K562 (cell line): ENCODE results near the gene BAG2. TPM values are rescaled to one million over a fixed set of nuclear protein-coding genes. Genes with fewer than 3 reads are reported as not detected.

Experiments
- ATAC-seq: fragments of 200-7000 bp; cut with Tn5 transposase; 3 replicates; pipeline ENCODE4 v1.9.1; 2020; ENCODE audit warnings: moderate library complexity
- BruUV-seq: library from RNA; stranded (reverse); fragments of 400-500 nt; replicated peaks from 2 replicates; lab custom pipeline; 2021; lab: Mats Ljungman, UMichigan
- CTCF ChIA-PET: fragments of 300-600 bp; formaldehyde crosslinking; extraction: SDS; loops from one replicate; lab custom pipeline; 2021; ENCODE audit warnings: low intra/inter-chr PET ratio; lab: Yijun Ruan, JAX
- POLR2A ChIA-PET: fragments of 300-600, 350-650 bp; sonication (Branson Sonifier 250); formaldehyde crosslinking; extraction: SDS; loops from one replicate; lab custom pipeline; 2021; ENCODE audit warnings: antibody characterized with exemption, inconsistent platforms; lab: Yijun Ruan, JAX
- DNase-seq, 4 experiments: peaks; one replicate each; pipeline versions ENCODE4 v3.0.0 to v3.0.0-alpha.2; 2011 to 2018; ENCODE audit warnings: low spot score in 3 of 4, mixed read lengths in 3 of 4; ENCODE audit errors: extremely low read depth in 1 of 4
- FAIRE-seq: peaks from 2 replicates; lab custom pipeline; 2011; peaks lifted over from hg19 to GRCh38; lab: Jason Lieb, UNC
- H2AFZ ChIP-seq: 2 replicates; pipeline ENCODE4 v1.6.0; 2011; ENCODE audit warnings: low read depth, low read length, control low read depth, inconsistent platforms
- H3K27ac ChIP-seq: fragments of 200-600 bp; 3 replicates; pipeline ENCODE4 v1.8.0; 2011; ENCODE audit warnings: low read depth, mild to moderate bottlenecking, control low read depth, inconsistent platforms, low read length, moderate library complexity, mixed read lengths; ENCODE audit errors: extremely low read depth
- H3K27me3 ChIP-seq, 2 experiments: fragments of 300-600 bp in 1 of 2; 2 replicates in 1 of 2; 3 replicates in 1 of 2; pipeline versions ENCODE4 v1.6.0 to v1.8.0; 2011; ENCODE audit warnings: inconsistent platforms in 2 of 2, low read length in 2 of 2, mild to moderate bottlenecking in 1 of 2, mixed read lengths in 1 of 2, moderate library complexity in 1 of 2; ENCODE audit not compliant: control insufficient read depth in 2 of 2, insufficient read depth in 2 of 2
- H3K36me3 ChIP-seq: fragments of 300-600 bp; 3 replicates; pipeline ENCODE4 v1.8.0; 2011; ENCODE audit warnings: mild to moderate bottlenecking, low read length, inconsistent platforms; ENCODE audit not compliant: control insufficient read depth, insufficient read depth
- H3K4me1 ChIP-seq, 2 experiments: fragments of 200-600 bp in 1 of 2; replicated peaks in 1 of 2; 2 replicates in 1 of 2; 3 replicates in 1 of 2; pipeline versions ENCODE4 v1.5.1 to v1.8.0; 2011; ENCODE audit warnings: inconsistent platforms in 2 of 2, low read length in 2 of 2, mild to moderate bottlenecking in 1 of 2, mixed read lengths in 1 of 2, moderate library complexity in 1 of 2; ENCODE audit not compliant: control insufficient read depth in 2 of 2, insufficient read depth in 2 of 2
- H3K4me2 ChIP-seq: 2 replicates; pipeline ENCODE4 v1.6.1; 2011; ENCODE audit warnings: low read length, control low read depth, inconsistent platforms, mixed read lengths; ENCODE audit not compliant: insufficient read depth
- H3K4me3 ChIP-seq: fragments of 200-600 bp; sonication (generic), shearing (Covaris generic); 2 replicates; pipeline ENCODE4 v1.5.1; 2016; ENCODE audit warnings: control low read depth, inconsistent platforms
- H3K79me2 ChIP-seq: fragments of 200-600 bp; 3 replicates; pipeline ENCODE4 v1.8.0; 2011; ENCODE audit warnings: low read length, inconsistent platforms; ENCODE audit not compliant: control insufficient read depth, insufficient read depth
- H3K9ac ChIP-seq, 2 experiments: 2 replicates each; pipeline versions ENCODE4 v1.6.0 to v1.6.1; 2011; ENCODE audit warnings: low read depth in 2 of 2, low read length in 2 of 2, control low read depth in 1 of 2, inconsistent platforms in 1 of 2, mild to moderate bottlenecking in 1 of 2, mixed read lengths in 1 of 2; ENCODE audit not compliant: insufficient read depth in 1 of 2
- H3K9me1 ChIP-seq: one replicate; pipeline ENCODE4 v1.6.0; 2011; ENCODE audit warnings: inconsistent platforms, mild to moderate bottlenecking, low read length, moderate library complexity; ENCODE audit not compliant: control insufficient read depth, insufficient read depth
- H3K9me3 ChIP-seq: replicated peaks from 2 replicates; pipeline ENCODE4 v1.5.1; 2011; ENCODE audit warnings: low read depth, low read length, inconsistent platforms; ENCODE audit not compliant: control insufficient read depth, insufficient read depth
- H4K20me1 ChIP-seq: replicated peaks from 2 replicates; pipeline ENCODE4 v1.6.1; 2011; ENCODE audit warnings: low read length, inconsistent platforms, mixed read lengths; ENCODE audit not compliant: control insufficient read depth, insufficient read depth
- BDP1 ChIP-seq: IDR thresholded peaks from 3 replicates; pipeline ENCODE4 v1.6.1; 2011; ENCODE audit not compliant: insufficient read length, insufficient read depth
- MYNN ChIP-seq, 2 experiments: sonication (generic); formaldehyde crosslinking in 1 of 2; IDR thresholded peaks; 2 replicates each; pipeline versions ENCODE4 v1.5.0 to v1.6.1; 2016 to 2020; ENCODE audit warnings: antibody characterized with exemption in 1 of 2, missing genetic modification reagents in 1 of 2
- SMARCA5 ChIP-seq: fragments of 450-650 bp; IDR thresholded peaks from 2 replicates; pipeline ENCODE4 v1.6.1; 2016
- TFAM ChIP-seq: fragments of 250-450 bp; sonication (Bioruptor Pico); conservative IDR thresholded peaks from 2 replicates; pipeline ENCODE4 v1.5.0; 2021; ENCODE audit warnings: mild to moderate bottlenecking, moderate library complexity
- ZFP1 ChIP-seq: fragments of 450-650 bp; formaldehyde crosslinking; IDR thresholded peaks from 2 replicates; pipeline ENCODE4 v1.4.0; 2020; ENCODE audit warnings: mild to moderate bottlenecking, mixed read lengths
- WGBS: fragments of 100-300 bp; shearing (Covaris generic); methylation state at CpG from one replicate; pipeline ENCODE4 v1.1.6; 2016; ENCODE audit warnings: low coverage, mixed read lengths; ENCODE audit not compliant: insufficient coverage; ENCODE audit errors: missing lambda C conversion rate; 5-methylcytosine and 5-hydroxymethylcytosine counted together
- in situ Hi-C: fragments of 300-500 bp; cut with MboI; formaldehyde crosslinking; loops from 4 replicates; pipeline ENCODE4 v1.15.0; 2018; ENCODE audit warnings: inconsistent platforms, mixed read lengths
- intact Hi-C: fragments of 100-400 bp; cut with micrococcal nuclease; formaldehyde crosslinking; loops from 2 replicates; pipeline ENCODE4 v1.14.2; 2022
- polyA plus RNA-seq, 8 experiments: library from polyadenylated mRNA; depleted of rRNA in 4 of 8; stranded (reverse) in 5 of 8; unstranded in 3 of 8; fragments of >200 nt; fragmentation: Nextera tagmentation in 2 of 8; fragmentation: Illumina TruSeq in 1 of 8; extraction: Ambion mirVana in 2 of 8; extraction: Trizol in 1 of 8; gene quantifications; 2 replicates each; pipeline versions ENCODE4 v1.2.1 to v1.2.3, GENCODE V29; 2011 to 2014; ENCODE audit warnings: inconsistent platforms in 1 of 8, missing spikeins in 1 of 8
- total RNA-seq, 7 experiments: library from RNA; depleted of rRNA in 6 of 7; stranded (reverse); fragments of >200 nt in 6 of 7; fragmentation: Illumina TruSeq in 2 of 7; extraction: Trizol in 2 of 7; gene quantifications; 2 replicates each; pipeline versions ENCODE4 v1.2.1 to v1.2.3, GENCODE V29; 2011 to 2021; ENCODE audit warnings: low replicate concordance in 1 of 7
- TF ChIP-seq, protein P1 (sequence below): fragments of 250-450 bp; sonication (Bioruptor Pico); IDR thresholded peaks from 2 replicates; pipeline ENCODE4 v1.4.0; 2020; ENCODE audit warnings: mild to moderate bottlenecking, moderate library complexity

Gene BAG2
- total and polyA plus RNA-seq, 9 of the 15 experiments (the other 6 are each of a cell fraction or from before 2014, with no cell fraction given): 12.8 to 20.7 (median 17.6) TPM

- TF ChIP-seq, protein P1, sequence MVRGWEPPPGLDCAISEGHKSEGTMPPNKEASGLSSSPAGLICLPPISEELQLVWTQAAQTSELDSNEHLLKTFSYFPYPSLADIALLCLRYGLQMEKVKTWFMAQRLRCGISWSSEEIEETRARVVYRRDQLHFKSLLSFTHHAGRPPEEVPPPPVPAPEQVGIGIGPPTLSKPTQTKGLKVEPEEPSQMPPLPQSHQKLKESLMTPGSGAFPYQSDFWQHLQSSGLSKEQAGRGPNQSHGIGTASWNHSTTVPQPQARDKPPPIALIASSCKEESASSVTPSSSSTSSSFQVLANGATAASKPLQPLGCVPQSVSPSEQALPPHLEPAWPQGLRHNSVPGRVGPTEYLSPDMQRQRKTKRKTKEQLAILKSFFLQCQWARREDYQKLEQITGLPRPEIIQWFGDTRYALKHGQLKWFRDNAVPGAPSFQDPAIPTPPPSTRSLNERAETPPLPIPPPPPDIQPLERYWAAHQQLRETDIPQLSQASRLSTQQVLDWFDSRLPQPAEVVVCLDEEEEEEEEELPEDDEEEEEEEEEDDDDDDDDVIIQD (CRISPR knock-in tag): no peak
- TF ChIP-seq TFAM (no peak), ZFP1 (CRISPR knock-in tag) (no peak), BDP1 (no peak)
Measured at GRCh38 chr6:57177545-57178265, 5.6 kb downstream of the BAG2 start (continued).

- TF ChIP-seq MYNN (IDR thresholded peaks at IDR 0.05): peak; percentile 94
- TF ChIP-seq MYNN (CRISPR knock-in tag; IDR thresholded peaks at IDR 0.05): no peak
- no peak for TF ChIP-seq SMARCA5
- peaks cover 6% of the 10 kb centered on the region; the same call in 1 of the 2 replicates for H4K20me1 ChIP-seq
- peaks cover 96% of the 10 kb centered on the region for H3K36me3 ChIP-seq
- ChIA-PET CTCF (no interaction called here), POLR2A (no interaction called here)
- H3K79me2 ChIP-seq: peaks cover 66% of the 10 kb centered on the region
- no peak overlapping the region for H3K9ac ChIP-seq
- intact Hi-C loops (no loop called here), in situ Hi-C loops (loop anchor here (10.0 kb wide), 1 partner anchor 134 kb away; the partner anchor contains the start of gene PRIM2)
- peaks cover 0 to 11% of the 10 kb centered on the region in 2 experiments; a peak in 2 of 5 replicates for H3K4me1 ChIP-seq
- H3K4me2 ChIP-seq: no peak overlapping the region
- H3K27ac ChIP-seq: no peak overlapping the region
- no peaks in the 10 kb centered on the region for H3K9me3 ChIP-seq
- H3K4me3 ChIP-seq: no peak overlapping the region
- no TSS peak for BruUV-seq
- H2AFZ ChIP-seq: no peak overlapping the region
- ATAC-seq (no peak), FAIRE-seq (no peak), DNase-seq (no peak)
- no peaks in the 10 kb centered on the region for H3K9me1 ChIP-seq
- H3K27me3 ChIP-seq: no peaks in the 10 kb centered on the region
- WGBS: 93% methylated on average over 3 of the region's 3 CpGs
Measured at GRCh38 chr6:57180596-57180995, 8.5 kb downstream of the BAG2 start.
